Karpas-422 (cell line): Measurements from ENCODE around the gene GRM2. TPM values are rescaled to one million over a fixed set of nuclear protein-coding genes. Genes with fewer than 3 reads are reported as not detected.
"Not testable (repeated sequence)": the region's sequence is repeated elsewhere in the genome, so short reads cannot be mapped to it uniquely, and the experiment has no call there.

Experiments used
- DNase-seq: peaks from one replicate; pipeline ENCODE4 v3.0.0-alpha.2; 2015
- H2AFZ ChIP-seq: fragments of 200-600 bp; sonication (generic); 2 replicates; pipeline ENCODE4 v1.6.1; 2014; ENCODE audit warnings: antibody characterized with exemption, low read length, mixed read lengths
- H3K27ac ChIP-seq: fragments of 200-600 bp; sonication (generic); 2 replicates; pipeline ENCODE4 v1.5.1; 2014; ENCODE audit warnings: mild to moderate bottlenecking, low read length, moderate library complexity
- H3K27me3 ChIP-seq: fragments of 200-600 bp; sonication (generic); 2 replicates; pipeline ENCODE4 v1.6.1; 2014; ENCODE audit warnings: low read length, mixed read lengths
- H3K36me3 ChIP-seq: fragments of 200-600 bp; sonication (generic); 2 replicates; pipeline ENCODE4 v1.6.1; 2014; ENCODE audit warnings: low read length, mixed read lengths; ENCODE audit not compliant: insufficient read depth
- H3K4me1 ChIP-seq: fragments of 200-600 bp; sonication (generic); 2 replicates; pipeline ENCODE4 v1.6.1; 2014; ENCODE audit warnings: mild to moderate bottlenecking, low read length, mixed read lengths
- H3K4me2 ChIP-seq: fragments of 200-600 bp; sonication (generic); 2 replicates; pipeline ENCODE4 v1.6.1; 2014; ENCODE audit warnings: low read length, low read depth, mild to moderate bottlenecking; ENCODE audit not compliant: poor library complexity, severe bottlenecking
- H3K4me3 ChIP-seq: fragments of 200-600 bp; sonication (generic); 2 replicates; pipeline ENCODE4 v1.5.1; 2014; ENCODE audit warnings: mild to moderate bottlenecking, antibody characterized with exemption, low read length, mixed read lengths
- H3K79me2 ChIP-seq: fragments of 200-600 bp; sonication (generic); 2 replicates; pipeline ENCODE4 v1.6.1; 2014; ENCODE audit warnings: mild to moderate bottlenecking, low read length, mixed read lengths
- H3K9ac ChIP-seq: fragments of 200-600 bp; sonication (generic); 2 replicates; pipeline ENCODE4 v1.6.0; 2014; ENCODE audit warnings: low read length
- H3K9me2 ChIP-seq: fragments of 200-600 bp; sonication (generic), shearing (Covaris generic); replicated peaks from 2 replicates; pipeline ENCODE4 v1.6.0; 2014; ENCODE audit warnings: mild to moderate bottlenecking, low read length, moderate library complexity; ENCODE audit not compliant: insufficient read depth
- H3K9me3 ChIP-seq: fragments of 300-700, 200-600 bp; sonication (generic); 2 replicates; pipeline ENCODE4 v1.6.1; 2014; ENCODE audit warnings: low read length, mixed read lengths
- H4K20me1 ChIP-seq: fragments of 200-600 bp; sonication (generic); 2 replicates; pipeline ENCODE4 v1.6.1; 2014; ENCODE audit warnings: mild to moderate bottlenecking, antibody characterized with exemption, low read length, low read depth; ENCODE audit not compliant: insufficient read depth
- total RNA-seq: library from RNA; depleted of rRNA; stranded (reverse); fragments of >200 nt; shearing (Covaris generic); gene quantifications from 2 replicates; pipeline ENCODE4 v1.2.3, GENCODE V29; 2014; ENCODE audit warnings: low replicate concordance

The GRM2 gene
- total RNA-seq, 1 experiment from 2014 or later: 0.19 TPM

DNA sequence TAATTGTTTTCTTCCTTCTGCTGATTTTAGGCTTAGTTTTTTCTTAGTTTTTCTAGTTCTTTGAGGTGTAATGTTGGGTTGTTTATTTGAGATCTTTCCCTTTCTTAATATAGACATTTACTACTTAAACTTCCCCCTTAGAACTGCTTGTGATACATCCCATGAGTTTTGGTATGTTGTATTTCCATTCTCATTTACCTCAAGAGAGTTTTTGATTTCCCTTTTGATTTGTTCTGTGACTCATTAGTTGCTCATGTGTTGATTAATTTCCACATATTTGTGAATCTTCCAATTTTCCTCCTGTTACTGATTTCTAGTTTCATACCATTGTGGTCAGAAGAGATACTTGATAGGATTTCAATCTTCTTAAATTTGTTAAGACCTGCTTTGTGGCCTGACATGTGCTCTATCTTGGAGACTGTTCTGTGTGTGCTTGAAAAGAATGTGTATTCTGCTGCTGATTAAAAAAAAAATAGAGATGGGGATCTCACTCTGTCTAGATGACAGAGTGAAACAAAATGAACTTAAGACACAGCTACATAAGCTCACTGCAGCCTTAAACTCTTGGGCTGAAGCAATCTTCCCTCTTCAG is 22.3 kb downstream of the GRM2 start:
- no peak for DNase-seq
- Histone ChIP-seq H2AFZ (no peak overlapping the region), H3K9ac (no peak overlapping the region), H3K4me2 (no peak overlapping the region), H3K4me3 (no peak overlapping the region), H3K27ac (no peak overlapping the region), H3K9me2 (no peaks in the 10 kb centered on the region; the same call in 1 of the 2 replicates), H3K27me3 (no peaks in the 10 kb centered on the region), H3K36me3 (no peaks in the 10 kb centered on the region), H3K4me1 (peaks cover 6% of the 10 kb centered on the region; the same call in 1 of the 2 replicates), H3K9me3 (no peaks in the 10 kb centered on the region), H4K20me1 (no peaks in the 10 kb centered on the region), H3K79me2 (no peaks in the 10 kb centered on the region)

DNA sequence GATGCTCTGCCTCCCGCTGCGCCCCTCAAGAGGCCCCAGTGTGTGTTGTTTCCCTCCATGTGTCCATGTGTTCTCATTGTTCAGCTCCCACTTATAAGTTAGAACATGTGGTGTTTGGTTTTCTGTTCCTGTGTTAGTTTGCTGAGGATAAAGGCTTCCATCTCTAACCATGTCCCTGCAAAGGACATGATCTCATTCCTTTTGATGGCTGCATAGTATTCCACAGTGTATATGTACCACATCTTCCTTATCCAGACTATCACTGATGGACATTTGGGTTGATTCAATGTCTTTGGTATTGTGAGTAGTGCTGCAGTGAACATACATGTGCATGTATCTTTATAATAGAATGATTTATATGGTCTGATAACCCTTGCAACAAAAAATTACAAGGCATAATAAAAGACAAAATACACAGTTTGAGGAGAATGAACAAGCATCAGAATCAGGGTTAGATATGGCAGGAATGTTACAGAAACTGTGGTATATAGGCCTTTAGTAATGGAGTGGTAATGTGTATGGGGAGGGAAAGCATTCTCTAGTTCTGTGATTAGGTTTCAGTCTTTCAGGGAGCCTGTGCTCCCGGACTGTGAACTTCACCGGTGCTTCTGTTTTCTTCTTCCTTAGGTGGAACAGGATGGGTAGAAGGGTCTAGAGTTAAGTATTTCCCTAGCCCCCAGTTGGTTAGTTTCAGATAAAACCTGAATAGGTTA is 27.1 kb downstream of the GRM2 start:
- Histone ChIP-seq H3K79me2 (no peaks in the 10 kb centered on the region), H3K4me3 (no peak overlapping the region), H3K9ac (no peak overlapping the region), H3K36me3 (no peaks in the 10 kb centered on the region), H3K4me2 (no peak overlapping the region), H3K4me1 (no peaks in the 10 kb centered on the region), H3K9me2 (no peaks in the 10 kb centered on the region), H3K27me3 (0 out of 2 replicates have a peak, but pooled peaks cover 2% of the 10 kb centered on the region), H2AFZ (no peak overlapping the region), H3K9me3 (no peaks in the 10 kb centered on the region), H4K20me1 (no peaks in the 10 kb centered on the region), H3K27ac (no peak overlapping the region)
- DNase-seq: no peak

GRCh38 chr3:51734572-51734907 is 27.7 kb downstream of the GRM2 start:
- H3K4me3 ChIP-seq: no peak overlapping the region
- H4K20me1 ChIP-seq: no peaks in the 10 kb centered on the region
- no peak for DNase-seq
- no peaks in the 10 kb centered on the region for H3K9me3 ChIP-seq
- H3K9me2 ChIP-seq: no peaks in the 10 kb centered on the region
- 0 out of 2 replicates have a peak, but pooled peaks cover 2% of the 10 kb centered on the region for H3K27me3 ChIP-seq
- no peak overlapping the region for H3K9ac ChIP-seq
- H3K4me1 ChIP-seq: no peaks in the 10 kb centered on the region
- no peaks in the 10 kb centered on the region for H3K36me3 ChIP-seq
- H3K27ac ChIP-seq: no peak overlapping the region
- no peak overlapping the region for H2AFZ ChIP-seq
- no peaks in the 10 kb centered on the region for H3K79me2 ChIP-seq
- no peak overlapping the region for H3K4me2 ChIP-seq

DNA sequence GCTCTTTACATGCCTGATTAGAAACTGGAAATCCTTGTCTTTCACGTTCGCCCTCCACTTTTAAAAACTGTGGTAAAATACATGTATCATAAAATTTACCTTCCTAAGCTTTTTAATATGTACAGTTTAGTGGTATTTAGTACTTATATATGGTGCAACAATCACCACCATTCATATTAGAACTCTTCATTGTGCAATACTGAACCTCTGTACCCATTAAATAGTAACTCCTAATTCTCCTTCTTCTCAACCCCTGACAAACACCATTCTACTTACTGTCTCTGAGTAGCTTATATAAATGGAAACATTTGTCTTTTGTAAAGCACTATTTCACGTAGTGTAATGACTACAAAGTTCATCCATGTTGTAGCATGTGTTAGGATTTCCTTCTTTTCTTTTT is 28.2 kb downstream of the GRM2 start:
- H3K4me1 ChIP-seq: no peaks in the 10 kb centered on the region
- H3K9me2 ChIP-seq: no peaks in the 10 kb centered on the region
- no peak overlapping the region for H2AFZ ChIP-seq
- 0 out of 2 replicates have a peak, but pooled peaks cover 2% of the 10 kb centered on the region for H3K27me3 ChIP-seq
- no peak overlapping the region for H3K9ac ChIP-seq
- no peak overlapping the region for H3K4me3 ChIP-seq
- H3K36me3 ChIP-seq: no peaks in the 10 kb centered on the region
- no peaks in the 10 kb centered on the region for H4K20me1 ChIP-seq
- H3K79me2 ChIP-seq: no peaks in the 10 kb centered on the region
- H3K27ac ChIP-seq: no peak overlapping the region
- H3K4me2 ChIP-seq: no peak overlapping the region
- no peaks in the 10 kb centered on the region for H3K9me3 ChIP-seq
- no peak for DNase-seq

- H3K27me3 ChIP-seq: 0 out of 2 replicates have a peak, but pooled peaks cover 2% of the 10 kb centered on the region
- no peaks in the 10 kb centered on the region for H4K20me1 ChIP-seq
- no peak for DNase-seq
- H2AFZ ChIP-seq: no peak overlapping the region
- no peaks in the 10 kb centered on the region for H3K79me2 ChIP-seq
- no peak overlapping the region for H3K4me2 ChIP-seq
- H3K9ac ChIP-seq: no peak overlapping the region
- no peaks in the 10 kb centered on the region for H3K4me1 ChIP-seq
- no peaks in the 10 kb centered on the region for H3K9me3 ChIP-seq
- no peak overlapping the region for H3K4me3 ChIP-seq
- H3K36me3 ChIP-seq: no peaks in the 10 kb centered on the region
- H3K9me2 ChIP-seq: no peaks in the 10 kb centered on the region
- H3K27ac ChIP-seq: no peak overlapping the region
Measured at GRCh38 chr3:51735950-51736349, 29.1 kb downstream of the GRM2 start.

DNA sequence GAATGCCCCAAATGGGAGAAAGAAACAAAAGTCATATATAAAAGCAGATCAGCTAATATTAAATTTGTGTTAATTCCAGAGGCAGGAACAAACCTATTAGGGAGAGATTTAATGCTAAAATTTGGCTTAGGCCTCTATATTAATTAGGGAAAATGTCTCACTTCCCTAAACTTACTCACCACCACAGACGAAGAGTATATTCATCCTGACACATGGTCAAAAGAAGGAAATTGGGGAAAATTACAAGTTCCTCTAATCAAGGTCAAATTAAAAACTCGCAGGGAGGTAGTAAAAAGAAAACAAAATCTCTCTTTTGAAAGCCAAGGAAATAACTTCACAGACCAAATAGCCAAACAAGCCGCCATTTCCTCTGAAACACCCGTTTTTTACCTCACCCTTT is 32.2 kb downstream of the GRM2 start:
- no peak overlapping the region for H3K9ac ChIP-seq
- no peaks in the 10 kb centered on the region for H3K79me2 ChIP-seq
- no peak overlapping the region for H3K4me2 ChIP-seq
- no peak for DNase-seq
- no peaks in the 10 kb centered on the region for H3K36me3 ChIP-seq
- no peaks in the 10 kb centered on the region for H4K20me1 ChIP-seq
- H3K27ac ChIP-seq: no peak overlapping the region
- no peaks in the 10 kb centered on the region for H3K9me3 ChIP-seq
- 0 out of 2 replicates have a peak, but pooled peaks cover 2% of the 10 kb centered on the region for H3K27me3 ChIP-seq
- no peaks in the 10 kb centered on the region for H3K9me2 ChIP-seq
- H3K4me3 ChIP-seq: no peak overlapping the region
- H2AFZ ChIP-seq: no peak overlapping the region
- no peaks in the 10 kb centered on the region for H3K4me1 ChIP-seq

DNA sequence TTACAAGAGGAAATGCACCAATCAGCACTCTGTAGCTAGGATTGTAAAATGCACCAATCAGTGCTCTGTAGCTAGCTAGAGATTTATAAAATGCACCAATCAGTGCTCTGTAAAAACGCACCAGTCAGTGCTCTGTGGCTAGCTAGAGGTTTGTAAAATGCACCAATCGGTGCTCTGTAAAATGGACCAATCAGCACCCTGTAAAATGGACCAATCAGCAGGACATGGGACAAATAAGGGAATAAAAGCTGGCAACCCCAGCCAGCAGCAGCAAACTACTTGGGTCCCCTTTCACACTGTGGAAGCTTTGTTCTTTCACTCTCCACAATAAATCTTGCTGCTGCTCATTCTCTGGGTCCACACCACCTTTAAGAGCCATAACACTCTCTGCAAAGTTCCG is 35.5 kb downstream of the GRM2 start:
- H3K9me3 ChIP-seq, H4K20me1 ChIP-seq, H3K36me3 ChIP-seq, H3K27ac ChIP-seq, H3K9ac ChIP-seq, H2AFZ ChIP-seq, H3K9me2 ChIP-seq, DNase-seq, H3K79me2 ChIP-seq, H3K27me3 ChIP-seq, H3K4me1 ChIP-seq, H3K4me2 ChIP-seq, H3K4me3 ChIP-seq: not testable (repeated sequence)

DNA sequence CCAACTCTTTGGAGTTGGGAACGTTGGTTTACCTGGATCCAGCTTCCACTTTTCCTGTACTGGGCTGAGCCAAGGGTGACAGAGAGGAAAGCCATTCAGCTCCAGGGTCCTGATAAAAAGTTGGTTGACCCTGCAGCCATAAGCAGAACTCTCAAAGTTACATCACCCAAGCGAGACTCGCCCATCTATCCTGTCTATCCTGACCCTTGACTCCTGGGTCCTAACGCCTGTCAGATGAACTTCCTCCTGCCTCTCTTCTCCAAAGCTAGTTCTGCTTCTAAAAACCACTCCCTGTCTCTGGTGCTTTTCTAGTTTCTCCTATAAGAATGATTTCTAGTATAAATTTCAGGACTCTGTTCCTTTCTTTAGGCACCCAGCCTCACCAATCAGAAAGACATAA is 36.1 kb downstream of the GRM2 start:
- not testable (repeated sequence) for H3K4me2 ChIP-seq, H3K4me1 ChIP-seq, H3K79me2 ChIP-seq, H3K27me3 ChIP-seq, H3K9me3 ChIP-seq, H2AFZ ChIP-seq, H3K4me3 ChIP-seq, H4K20me1 ChIP-seq, H3K27ac ChIP-seq, H3K9ac ChIP-seq, H3K9me2 ChIP-seq, H3K36me3 ChIP-seq
- peak; percentile 65 for DNase-seq
